Mammary epithelial cell (primary cell): ENCODE data around the gene SMC1A.

ENCODE experiments used
- CTCF ChIP-seq, 2 donors: IDR thresholded peaks in 1 of 2; conservative IDR thresholded peaks in 1 of 2; 2 replicates each; pipeline ENCODE4 v1.5.1; 2011 to 2012; ENCODE audit warnings: inconsistent platforms in 2 of 2, low read length in 2 of 2, mild to moderate bottlenecking in 2 of 2, control low read depth in 1 of 2, low read depth in 1 of 2; ENCODE audit not compliant: insufficient read depth in 1 of 2; ENCODE audit errors: extremely low read depth in 1 of 2
- EZH2 ChIP-seq: IDR thresholded peaks from 2 replicates; pipeline ENCODE4 v1.6.1; 2012; ENCODE audit warnings: low read length, inconsistent platforms, borderline replicate concordance

GRCh38 chrX:53356186-53356585, 66.3 kb downstream of the SMC1A start:
- TF ChIP-seq CTCF (conservative IDR thresholded peaks at IDR 0.05 in 1 of 2, IDR thresholded peaks at IDR 0.05 in 1 of 2; ENCODE audit: extremely low read depth in 1 of 2, insufficient read depth in 1 of 2, low read depth in 1 of 2, low read length in 2 of 2) (no peak), EZH2 (no peak)
